Measurements from ENCODE around the gene PLCD3.

- no peak for TF ChIP-seq CTCF (IDR thresholded peaks at IDR 0.05)
- TF ChIP-seq POLR2A (IDR thresholded peaks at IDR 0.05): no peak
These were observed 17.7 kb upstream of the PLCD3 start for GRCh38 chr17:45149669-45150664.
